NCI-H748 (cell line): ENCODE data around the gene DNTTIP2.
"Not testable (repeated sequence)": the region's sequence is repeated elsewhere in the genome, so short reads cannot be mapped to it uniquely, and the experiment has no call there.

Experiments
- DNase-seq: peaks from one replicate; lab custom pipeline; 2025; ENCODE audit not compliant: unreplicated experiment; lab: John Stamatoyannopoulos, UW

Gene DNTTIP2

GRCh38 chr1:93878889-93879586, at the start of gene DNTTIP2:
Gene DNTTIP2, minus strand, starts transcription at chr1:93879206. Its CDS starts 58 bp downstream, at chr1:93879148.
- DNase-seq = peak; percentile 90

GRCh38 chr1:93925206-93925605, 46.2 kb upstream of the DNTTIP2 start:
- no peak for DNase-seq

GRCh38 chr1:93919780-93920179, 40.8 kb upstream of the DNTTIP2 start:
- DNase-seq = no peak

GRCh38 chr1:93917302-93917701, 38.3 kb upstream of the DNTTIP2 start:
- no peak for DNase-seq

- not testable (repeated sequence) for DNase-seq
Observed at GRCh38 chr1:93910880-93911279, 31.9 kb upstream of the DNTTIP2 start.

GRCh38 chr1:93910305-93910704, 31.3 kb upstream of the DNTTIP2 start:
- no peak for DNase-seq

- peak; percentile 88 for DNase-seq
Observed at GRCh38 chr1:93909146-93910050, 30.4 kb upstream of the DNTTIP2 start, which contains the start of gene GCLM. Gene GCLM, minus strand, starts transcription at chr1:93909430. Its CDS starts 267 bp downstream, at chr1:93909163.

- DNase-seq = peak; percentile 48
Observed at GRCh38 chr1:93908394-93909145, 29.6 kb upstream of the DNTTIP2 start.

- peak; percentile 25 for DNase-seq
Observed at GRCh38 chr1:93907718-93908117, 28.7 kb upstream of the DNTTIP2 start.

- no peak for DNase-seq
Observed at GRCh38 chr1:93906480-93906879, 27.5 kb upstream of the DNTTIP2 start.

- DNase-seq = no peak
Observed at GRCh38 chr1:93905734-93906133, 26.7 kb upstream of the DNTTIP2 start.

- DNase-seq = no peak
Observed at GRCh38 chr1:93905051-93905450, 26.0 kb upstream of the DNTTIP2 start.

GRCh38 chr1:93904228-93904627, 25.2 kb upstream of the DNTTIP2 start:
- no peak for DNase-seq

GRCh38 chr1:93900723-93901504, 21.9 kb upstream of the DNTTIP2 start:
- no peak for DNase-seq

- DNase-seq = no peak
Observed at GRCh38 chr1:93899543-93900207, 20.7 kb upstream of the DNTTIP2 start.

- DNase-seq = no peak
Observed at GRCh38 chr1:93888900-93889299, 9.9 kb upstream of the DNTTIP2 start.

- DNase-seq = no peak
Observed at GRCh38 chr1:93882269-93882668, 3.3 kb upstream of the DNTTIP2 start.

GRCh38 chr1:93880731-93881130, 1.7 kb upstream of the DNTTIP2 start:
- no peak for DNase-seq

GRCh38 chr1:93878501-93878888, 511 bp downstream of the DNTTIP2 start:
- DNase-seq = peak; percentile 1

GRCh38 chr1:93877529-93877928, 1.5 kb downstream of the DNTTIP2 start:
- no peak for DNase-seq
